BE2C (cell line): ENCODE measurements around the gene SSTR5.

Source experiments
- DNase-seq: peaks from one replicate; pipeline ENCODE4 v3.0.0-alpha.2; 2020
- H3K27me3 ChIP-seq: fragments of 250-450 bp; sonication (Bioruptor Pico); 2 replicates; pipeline ENCODE4 v1.5.1; 2020; ENCODE audit warnings: mild to moderate bottlenecking
- H3K36me3 ChIP-seq: fragments of 250-450 bp; sonication (Bioruptor Pico); 2 replicates; pipeline ENCODE4 v1.5.1; 2020; ENCODE audit warnings: mild to moderate bottlenecking
- H3K4me1 ChIP-seq: fragments of 250-450 bp; sonication (Bioruptor Pico); 2 replicates; pipeline ENCODE4 v1.5.1; 2020
- H3K4me3 ChIP-seq: 2 replicates; pipeline ENCODE4 v1.5.1; 2011; ENCODE audit warnings: low read depth, low read length
- H3K9me3 ChIP-seq: fragments of 250-450 bp; sonication (Bioruptor Pico); 2 replicates; pipeline ENCODE4 v1.5.1; 2020
- CTCF ChIP-seq: IDR thresholded peaks from 2 replicates; pipeline ENCODE4 v1.5.1; 2012; ENCODE audit warnings: mild to moderate bottlenecking, low read depth, low read length

The SSTR5 gene

GRCh38 chr16:1113489-1113888, 40.9 kb downstream of the SSTR5 start:
- TF ChIP-seq CTCF: no peak
- no peaks in the 10 kb centered on the region for H3K9me3 ChIP-seq
- no peaks in the 10 kb centered on the region for H3K36me3 ChIP-seq
- H3K4me1 ChIP-seq: no peaks in the 10 kb centered on the region
- H3K4me3 ChIP-seq: no peak overlapping the region
- DNase-seq: no peak
- peaks cover 16% of the 10 kb centered on the region for H3K27me3 ChIP-seq

DNA sequence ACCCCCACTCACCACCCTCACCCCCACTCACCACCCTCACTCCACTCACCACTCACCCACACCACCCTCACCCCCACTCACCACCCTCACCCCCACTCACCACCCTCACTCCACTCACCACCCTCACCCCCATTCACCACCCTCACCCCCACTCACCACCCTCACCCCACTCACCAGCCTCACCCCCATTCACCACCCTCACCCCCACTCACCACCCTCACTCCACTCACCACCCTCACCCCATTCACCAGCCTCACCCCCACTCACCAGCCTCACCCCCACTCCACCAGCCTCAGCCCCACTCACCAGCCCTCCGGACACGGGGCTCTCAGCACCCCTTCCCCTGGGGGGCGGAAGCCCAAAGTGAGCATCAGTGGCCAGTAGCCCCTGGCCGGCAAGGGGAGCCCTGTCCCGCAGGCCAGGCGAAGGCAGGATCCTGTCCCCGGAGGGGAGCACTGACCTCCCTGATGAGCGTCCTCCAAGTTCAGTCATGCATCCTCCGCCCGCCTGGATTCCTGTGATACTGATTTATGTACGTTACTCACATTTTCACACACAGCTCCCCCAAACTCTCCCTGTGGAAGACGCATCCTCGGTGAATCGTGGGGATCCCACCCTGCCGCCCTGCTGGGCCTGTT, 41.5 kb downstream of the SSTR5 start:
- Histone ChIP-seq H3K27me3 (peaks cover 11% of the 10 kb centered on the region), H3K36me3 (no peaks in the 10 kb centered on the region), H3K9me3 (no peaks in the 10 kb centered on the region), H3K4me3 (no peak overlapping the region), H3K4me1 (no peaks in the 10 kb centered on the region)
- TF ChIP-seq CTCF: no peak
- no peak for DNase-seq

DNA sequence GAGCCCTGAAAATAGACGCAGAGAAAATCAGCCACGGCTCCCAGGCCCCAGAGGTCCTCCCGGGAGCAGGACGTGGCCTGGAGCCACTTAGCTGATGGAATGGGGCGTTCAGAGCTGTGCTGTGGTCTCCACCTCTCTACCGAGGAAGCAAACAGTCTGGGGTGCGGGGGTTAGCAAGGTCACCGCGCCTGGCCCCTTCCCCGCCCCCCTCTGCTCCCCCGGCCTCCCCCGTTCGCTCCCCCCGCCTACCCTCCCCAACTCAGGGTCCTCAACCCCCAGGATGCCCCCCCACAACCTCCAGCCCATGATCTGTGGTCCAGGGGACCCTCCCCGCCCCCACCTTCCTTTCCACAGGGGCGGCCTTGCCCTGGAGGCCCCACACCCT, 44.1 kb downstream of the SSTR5 start:
- DNase-seq: no peak
- Histone ChIP-seq H3K4me3 (no peak overlapping the region), H3K9me3 (no peaks in the 10 kb centered on the region), H3K4me1 (no peaks in the 10 kb centered on the region), H3K27me3 (no peaks in the 10 kb centered on the region; the same call in 1 of the 2 replicates), H3K36me3 (no peaks in the 10 kb centered on the region)
- TF ChIP-seq CTCF: no peak

GRCh38 chr16:1117176-1117900, 44.8 kb downstream of the SSTR5 start:
- no peaks in the 10 kb centered on the region; the same call in 1 of the 2 replicates for H3K27me3 ChIP-seq
- DNase-seq: no peak
- TF ChIP-seq CTCF: no peak

DNA sequence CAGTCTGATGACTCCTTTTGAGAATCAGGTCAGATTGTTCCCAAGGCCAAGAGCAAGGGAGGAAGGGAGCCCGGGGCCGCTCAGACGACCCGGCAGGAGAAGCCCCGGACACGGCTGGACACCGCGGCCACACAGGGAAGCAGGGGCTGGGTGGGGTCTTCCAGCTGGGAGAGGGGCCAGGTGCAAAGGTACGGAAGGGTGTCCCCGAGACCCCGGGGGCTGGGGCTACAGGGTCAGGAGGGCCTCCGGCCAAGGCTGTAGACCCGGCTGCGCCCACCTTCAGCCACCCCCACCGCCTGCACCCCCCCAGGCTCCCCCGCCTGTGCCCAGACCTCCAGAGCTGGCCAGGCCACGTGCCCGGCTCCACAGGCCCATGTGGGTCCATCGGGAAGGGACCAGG, 45.4 kb downstream of the SSTR5 start:
- TF ChIP-seq CTCF: no peak

More at GRCh38 chr16:1117176-1117900, 44.8 kb downstream of the SSTR5 start:
- no peaks in the 10 kb centered on the region for H3K36me3 ChIP-seq
- no peaks in the 10 kb centered on the region for H3K9me3 ChIP-seq
- H3K4me1 ChIP-seq: no peaks in the 10 kb centered on the region
- no peak overlapping the region for H3K4me3 ChIP-seq

DNA sequence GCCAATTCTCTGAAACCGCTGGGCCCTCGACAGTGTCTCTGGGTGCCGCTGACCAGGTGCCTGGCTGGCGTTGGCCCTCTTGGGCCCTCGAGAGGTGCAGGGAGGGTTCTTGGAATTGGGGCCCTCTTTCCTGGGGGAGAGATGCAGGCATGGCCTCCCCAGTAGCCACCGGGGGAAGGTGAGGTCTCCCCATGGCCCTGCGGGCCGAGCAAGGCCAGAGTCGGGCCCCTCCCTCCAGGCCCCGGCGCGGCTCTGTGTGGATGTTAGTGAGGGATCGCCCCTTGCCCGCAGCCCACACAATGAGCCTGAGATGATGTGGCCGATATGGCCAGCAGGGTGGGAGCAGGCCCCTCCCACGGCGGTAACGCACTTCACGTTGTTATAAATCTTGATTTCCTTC, 46.6 kb downstream of the SSTR5 start:
- Histone ChIP-seq H3K9me3 (no peaks in the 10 kb centered on the region), H3K36me3 (no peaks in the 10 kb centered on the region), H3K4me1 (no peaks in the 10 kb centered on the region), H3K27me3 (no peaks in the 10 kb centered on the region), H3K4me3 (no peak overlapping the region)
- no peak for TF ChIP-seq CTCF
- DNase-seq: no peak

More for the DNA sequence above, 45.4 kb downstream of the SSTR5 start:
- no peak overlapping the region for H3K4me3 ChIP-seq
- no peaks in the 10 kb centered on the region for H3K36me3 ChIP-seq
- H3K9me3 ChIP-seq: no peaks in the 10 kb centered on the region
- no peaks in the 10 kb centered on the region for H3K4me1 ChIP-seq
- no peak for DNase-seq
- H3K27me3 ChIP-seq: no peaks in the 10 kb centered on the region; the same call in 1 of the 2 replicates
